ENCODE results near the gene TBCD. TPM values are rescaled to one million over a fixed set of nuclear protein-coding genes. Genes with fewer than 3 reads are reported as not detected.

The TBCD gene
- polyA plus RNA-seq, 2 of the 4 experiments (the other 2 are of a cell fraction): 33.5 to 49.1 TPM

- TF ChIP-seq GATA3 (IDR thresholded peaks at IDR 0.05; ENCODE audit: borderline replicate concordance): no peak
- no peak for TF ChIP-seq POLR2A (IDR thresholded peaks at IDR 0.05; ENCODE audit: low read length)
These were observed 51.7 kb downstream of the TBCD start (continued) for GRCh38 chr17:82803606-82804005.

DNA sequence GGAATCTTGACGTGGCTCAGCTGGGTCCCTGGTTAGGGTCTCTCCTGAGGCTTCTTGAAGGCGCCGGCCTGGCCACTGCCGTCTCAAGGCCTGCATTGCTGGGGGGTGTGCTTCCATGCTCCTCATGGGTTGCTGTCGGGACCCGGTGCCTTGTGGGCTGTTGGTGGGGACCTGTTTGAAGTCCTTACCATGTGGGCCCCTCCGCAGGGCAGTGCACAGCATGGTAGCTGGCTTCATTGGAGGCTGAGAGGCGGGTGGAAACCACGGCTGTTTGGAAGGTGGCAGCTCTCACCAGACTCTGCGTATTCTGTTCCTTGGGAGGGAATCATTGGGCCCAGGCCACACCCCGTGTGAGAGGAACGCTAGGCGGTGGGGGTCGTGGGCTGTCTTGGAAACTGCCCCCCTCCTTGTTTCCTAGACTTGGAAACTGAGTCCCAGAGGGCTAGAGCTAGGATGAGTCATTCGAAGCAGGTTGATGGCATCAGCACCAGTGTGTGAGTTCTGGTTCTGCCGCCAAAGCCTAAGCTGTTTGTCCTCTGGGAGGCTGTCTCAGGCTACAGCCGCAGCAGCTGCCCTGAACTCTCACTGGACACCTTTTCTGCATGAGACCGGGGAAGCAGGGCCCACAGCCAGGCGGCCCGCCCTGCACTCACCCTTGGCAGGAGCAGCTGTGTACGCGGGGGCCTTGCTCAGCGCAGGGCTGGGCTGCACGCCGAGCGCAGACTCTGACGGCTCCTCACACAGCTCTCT lies 52.8 kb downstream of the TBCD start:
- ATAC-seq (no peak), FAIRE-seq (no peak), DNase-seq (ENCODE audit: low read depth in 1 of 2, low spot score in 1 of 2) (no peak)
- POLR2A ChIA-PET: no interaction called here
- no peaks in the 10 kb centered on the region for H3K9me3 ChIP-seq
- 93% methylated on average over 24 of the region's 27 CpGs for WGBS (ENCODE audit: missing lambda C conversion rate)
- H3K4me2 ChIP-seq: no peak overlapping the region
- no peak overlapping the region for H3K4me3 ChIP-seq
- CTCF ChIA-PET: interaction anchor here (0.9 to 1.9 kb wide), 4 partner anchors 9 to 23 kb away, joined by 3 to 6 read pairs (median 4); no protein-coding TSS in a partner anchor
- TF ChIP-seq HEYL (CRISPR knock-in tag; IDR thresholded peaks at IDR 0.05) (no peak), FOSL2 (IDR thresholded peaks at IDR 0.05) (no peak), FOSL2 (CRISPR knock-in tag; IDR thresholded peaks at IDR 0.05) (0 out of 2 replicates have a peak, but pooled peaks have one; percentile 9)
- no peak overlapping the region for H3K27ac ChIP-seq
- H3K4me1 ChIP-seq: no peaks in the 10 kb centered on the region

DNA sequence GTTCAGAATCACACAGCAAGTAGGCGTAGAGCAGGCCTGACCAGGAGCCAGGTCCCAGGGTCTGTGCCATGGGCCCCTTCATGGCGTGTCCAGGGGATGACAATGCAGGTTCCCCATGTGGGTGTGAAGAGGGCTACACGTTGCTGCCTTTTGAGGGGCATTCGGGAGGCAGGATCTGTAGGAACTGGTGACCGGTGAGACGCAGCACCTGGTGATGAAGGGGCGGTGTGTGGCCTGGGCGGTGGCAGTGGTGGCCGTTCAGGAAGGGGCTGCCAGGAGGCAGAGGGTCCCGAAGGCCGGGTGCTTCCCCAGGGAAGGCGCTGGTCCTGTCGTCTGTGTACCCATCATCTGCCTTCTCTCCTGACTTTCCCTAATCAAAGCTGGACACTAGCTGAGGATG lies 53.4 kb downstream of the TBCD start:
- no peak overlapping the region for H3K27ac ChIP-seq
- H3K4me3 ChIP-seq: no peak overlapping the region
- ChIA-PET CTCF (interaction anchor here (1.3 to 1.9 kb wide), 3 partner anchors 10 to 23 kb away, joined by 4 to 6 read pairs (median 4); no protein-coding TSS in a partner anchor), POLR2A (no interaction called here)
- H3K9me3 ChIP-seq: no peaks in the 10 kb centered on the region
- no peak overlapping the region for H3K4me2 ChIP-seq
- TF ChIP-seq CHD2 (IDR thresholded peaks at IDR 0.05; ENCODE audit: low read length, partially characterized antibody) (no peak), PHF8 (IDR thresholded peaks at IDR 0.05; ENCODE audit: borderline replicate concordance, low read depth) (no peak), HEYL (CRISPR knock-in tag; IDR thresholded peaks at IDR 0.05) (no peak), RCOR1 (IDR thresholded peaks at IDR 0.05; ENCODE audit: low read depth, low read length) (no peak), NPAS2 (CRISPR knock-in tag; IDR thresholded peaks at IDR 0.05; ENCODE audit: borderline replicate concordance) (no peak), RNF2 (IDR thresholded peaks at IDR 0.05; ENCODE audit: borderline replicate concordance, low read depth) (no peak), NR3C1 (IDR thresholded peaks at IDR 0.05) (no peak), ELK1 (IDR thresholded peaks at IDR 0.05; ENCODE audit: low read depth, low read length) (no peak), FOXS1 (CRISPR knock-in tag; IDR thresholded peaks at IDR 0.05) (no peak), TP53 (CRISPR knock-in tag; IDR thresholded peaks at IDR 0.05) (no peak), HDAC2 (IDR thresholded peaks at IDR 0.05) (no peak), CBX2 (IDR thresholded peaks at IDR 0.05; ENCODE audit: borderline replicate concordance, low read depth) (no peak), HES2 (IDR thresholded peaks at IDR 0.05) (no peak), POLR2A (IDR thresholded peaks at IDR 0.05; ENCODE audit: low read length) (no peak), CBX8 (IDR thresholded peaks at IDR 0.05) (no peak)
- TF ChIP-seq, protein P1, sequence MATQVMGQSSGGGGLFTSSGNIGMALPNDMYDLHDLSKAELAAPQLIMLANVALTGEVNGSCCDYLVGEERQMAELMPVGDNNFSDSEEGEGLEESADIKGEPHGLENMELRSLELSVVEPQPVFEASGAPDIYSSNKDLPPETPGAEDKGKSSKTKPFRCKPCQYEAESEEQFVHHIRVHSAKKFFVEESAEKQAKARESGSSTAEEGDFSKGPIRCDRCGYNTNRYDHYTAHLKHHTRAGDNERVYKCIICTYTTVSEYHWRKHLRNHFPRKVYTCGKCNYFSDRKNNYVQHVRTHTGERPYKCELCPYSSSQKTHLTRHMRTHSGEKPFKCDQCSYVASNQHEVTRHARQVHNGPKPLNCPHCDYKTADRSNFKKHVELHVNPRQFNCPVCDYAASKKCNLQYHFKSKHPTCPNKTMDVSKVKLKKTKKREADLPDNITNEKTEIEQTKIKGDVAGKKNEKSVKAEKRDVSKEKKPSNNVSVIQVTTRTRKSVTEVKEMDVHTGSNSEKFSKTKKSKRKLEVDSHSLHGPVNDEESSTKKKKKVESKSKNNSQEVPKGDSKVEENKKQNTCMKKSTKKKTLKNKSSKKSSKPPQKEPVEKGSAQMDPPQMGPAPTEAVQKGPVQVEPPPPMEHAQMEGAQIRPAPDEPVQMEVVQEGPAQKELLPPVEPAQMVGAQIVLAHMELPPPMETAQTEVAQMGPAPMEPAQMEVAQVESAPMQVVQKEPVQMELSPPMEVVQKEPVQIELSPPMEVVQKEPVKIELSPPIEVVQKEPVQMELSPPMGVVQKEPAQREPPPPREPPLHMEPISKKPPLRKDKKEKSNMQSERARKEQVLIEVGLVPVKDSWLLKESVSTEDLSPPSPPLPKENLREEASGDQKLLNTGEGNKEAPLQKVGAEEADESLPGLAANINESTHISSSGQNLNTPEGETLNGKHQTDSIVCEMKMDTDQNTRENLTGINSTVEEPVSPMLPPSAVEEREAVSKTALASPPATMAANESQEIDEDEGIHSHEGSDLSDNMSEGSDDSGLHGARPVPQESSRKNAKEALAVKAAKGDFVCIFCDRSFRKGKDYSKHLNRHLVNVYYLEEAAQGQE (IDR thresholded peaks at IDR 0.05): no peak
- H3K4me1 ChIP-seq: no peaks in the 10 kb centered on the region
- FAIRE-seq: no peak
- DNase-seq (ENCODE audit: low read depth in 1 of 2, low spot score in 1 of 2): no peak
- 93% methylated on average over 12 of the region's 13 CpGs for WGBS (ENCODE audit: missing lambda C conversion rate)
- no peak for ATAC-seq
